Mononuclear cell (primary cell): ENCODE data around the gene RAB14. TPM values are rescaled to one million over a fixed set of nuclear protein-coding genes. Genes with fewer than 3 reads are reported as not detected.

Experiments
- H3K27me3 ChIP-seq: 2 replicates; pipeline ENCODE4 v1.6.0; 2011; ENCODE audit warnings: low read length, control low read depth; ENCODE audit not compliant: insufficient read depth
- H3K4me1 ChIP-seq: 2 replicates; pipeline ENCODE4 v1.5.1; 2011; ENCODE audit warnings: mild to moderate bottlenecking, low read length, control low read depth; ENCODE audit not compliant: insufficient read depth
- H3K4me3 ChIP-seq: 2 replicates; pipeline ENCODE4 v1.5.1; 2011; ENCODE audit warnings: mild to moderate bottlenecking, low read length, moderate library complexity
- H3K9me3 ChIP-seq: 2 replicates; pipeline ENCODE4 v1.5.1; 2011; ENCODE audit warnings: low read depth, mild to moderate bottlenecking, control low read depth, low read length
- total RNA-seq: library from RNA; depleted of rRNA; stranded (reverse); fragments of >200 nt; gene quantifications from one replicate; pipeline ENCODE4 v1.2.3, GENCODE V29; 2012

The RAB14 gene
- 49.7 TPM for total RNA-seq

GRCh38 chr9:121201738-121202533 is at the start of gene RAB14:
RAB14 (minus strand) TSS chr9:121201869; CDS start chr9:121193412, 8,457 bp downstream.
- Histone ChIP-seq H3K4me3 (peak within 1 kb of the TSS; percentile 83), H3K4me1 (peaks cover 33% of the 10 kb centered on the region), H3K27me3 (no peaks in the 10 kb centered on the region), H3K9me3 (no peaks in the 10 kb centered on the region)

GRCh38 chr9:121249563-121249962 is 47.9 kb upstream of the RAB14 start:
- Histone ChIP-seq H3K4me3 (no peak overlapping the region), H3K4me1 (peaks cover 61% of the 10 kb centered on the region)

GRCh38 chr9:121246821-121247561 is 45.3 kb upstream of the RAB14 start:
- no peaks in the 10 kb centered on the region for H3K9me3 ChIP-seq
- H3K4me1 ChIP-seq: peaks cover 36% of the 10 kb centered on the region
- no peak overlapping the region for H3K4me3 ChIP-seq
- no peaks in the 10 kb centered on the region for H3K27me3 ChIP-seq

More at GRCh38 chr9:121249563-121249962, 47.9 kb upstream of the RAB14 start:
- Histone ChIP-seq H3K27me3 (no peaks in the 10 kb centered on the region), H3K9me3 (no peaks in the 10 kb centered on the region)

- H3K27me3 ChIP-seq: no peaks in the 10 kb centered on the region
- no peaks in the 10 kb centered on the region for H3K9me3 ChIP-seq
- H3K4me3 ChIP-seq: no peak overlapping the region
- H3K4me1 ChIP-seq: peaks cover 16% of the 10 kb centered on the region
Measured at GRCh38 chr9:121242959-121243346, 41.3 kb upstream of the RAB14 start.

DNA sequence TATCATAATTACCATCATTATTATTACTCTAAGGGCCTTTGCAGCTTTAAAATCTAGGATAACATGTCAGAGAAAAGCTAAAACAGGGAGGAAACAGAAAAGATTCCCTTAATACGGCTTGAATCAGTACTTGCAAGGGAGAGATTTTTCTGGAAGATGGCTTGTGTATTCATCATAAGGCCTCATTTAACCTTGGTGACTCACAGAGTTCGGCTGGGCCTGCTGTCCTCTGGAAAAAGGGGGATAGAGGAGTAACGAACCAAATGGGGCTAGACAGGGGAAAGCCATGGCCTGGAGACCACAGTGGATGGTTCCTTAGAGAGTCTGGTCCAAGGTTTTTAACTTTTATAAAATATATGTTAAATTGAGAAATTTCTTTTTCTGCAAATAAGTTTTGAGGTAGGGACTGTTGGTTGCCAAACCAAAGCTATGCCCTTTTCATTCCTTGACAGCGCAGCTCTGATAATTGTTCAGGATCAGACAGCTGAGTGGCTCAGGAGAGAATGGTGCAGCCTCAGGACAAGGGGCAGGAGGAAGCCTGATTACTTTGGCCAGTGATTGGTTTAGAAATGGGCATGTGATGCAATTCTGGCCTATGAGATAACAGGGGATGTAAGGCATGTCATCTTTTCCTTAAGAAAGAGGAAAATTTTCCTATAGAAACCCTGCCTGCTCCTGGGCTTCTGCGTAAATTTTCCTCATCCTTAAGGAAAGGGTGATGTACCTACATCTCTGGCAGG is 40.7 kb upstream of the RAB14 start:
- H3K4me1 ChIP-seq: peaks cover 14% of the 10 kb centered on the region
- H3K9me3 ChIP-seq: no peaks in the 10 kb centered on the region
- H3K4me3 ChIP-seq: no peak overlapping the region
- H3K27me3 ChIP-seq: no peaks in the 10 kb centered on the region

DNA sequence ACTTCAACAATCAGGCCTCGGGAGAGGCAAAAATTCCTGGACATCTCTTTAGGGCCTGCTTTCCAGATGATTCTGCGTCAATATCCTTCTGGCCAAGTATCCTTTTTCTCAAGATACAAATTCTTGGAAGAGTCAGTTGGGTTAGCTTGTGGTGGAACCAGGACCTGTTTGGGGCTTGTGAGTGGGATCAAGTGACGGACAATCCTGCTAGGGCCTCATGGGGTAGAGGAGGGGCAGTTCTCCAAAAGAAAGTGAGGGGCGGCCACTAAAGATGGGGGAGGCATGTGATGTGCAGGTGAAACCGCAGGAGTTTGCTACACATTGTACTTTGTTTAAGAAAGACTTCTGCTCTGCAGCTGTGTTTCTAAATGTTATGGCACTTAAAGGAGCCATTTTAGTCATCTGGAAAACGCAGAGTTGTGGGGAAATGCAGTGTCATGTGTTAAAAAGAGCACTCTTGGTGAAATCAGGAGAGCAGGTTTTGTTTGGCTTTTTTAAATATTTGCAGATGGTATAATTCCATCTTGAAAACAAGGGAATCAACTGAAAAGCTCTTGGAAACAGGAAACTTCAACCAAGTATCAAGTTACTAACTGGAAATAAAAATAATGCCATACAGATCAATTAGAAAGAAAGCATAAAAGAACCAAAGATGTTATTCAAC is 38.9 kb upstream of the RAB14 start:
- Histone ChIP-seq H3K4me1 (peaks cover 6% of the 10 kb centered on the region), H3K4me3 (no peak overlapping the region), H3K27me3 (no peaks in the 10 kb centered on the region), H3K9me3 (no peaks in the 10 kb centered on the region)

- Histone ChIP-seq H3K4me1 (peaks cover 7% of the 10 kb centered on the region), H3K4me3 (no peak overlapping the region), H3K27me3 (no peaks in the 10 kb centered on the region), H3K9me3 (no peaks in the 10 kb centered on the region)
Measured at GRCh38 chr9:121239851-121240250, 38.2 kb upstream of the RAB14 start.

- Histone ChIP-seq H3K9me3 (no peaks in the 10 kb centered on the region), H3K4me3 (no peak overlapping the region), H3K27me3 (no peaks in the 10 kb centered on the region), H3K4me1 (peaks cover 15% of the 10 kb centered on the region)
Measured at GRCh38 chr9:121239071-121239470, 37.4 kb upstream of the RAB14 start.

DNA sequence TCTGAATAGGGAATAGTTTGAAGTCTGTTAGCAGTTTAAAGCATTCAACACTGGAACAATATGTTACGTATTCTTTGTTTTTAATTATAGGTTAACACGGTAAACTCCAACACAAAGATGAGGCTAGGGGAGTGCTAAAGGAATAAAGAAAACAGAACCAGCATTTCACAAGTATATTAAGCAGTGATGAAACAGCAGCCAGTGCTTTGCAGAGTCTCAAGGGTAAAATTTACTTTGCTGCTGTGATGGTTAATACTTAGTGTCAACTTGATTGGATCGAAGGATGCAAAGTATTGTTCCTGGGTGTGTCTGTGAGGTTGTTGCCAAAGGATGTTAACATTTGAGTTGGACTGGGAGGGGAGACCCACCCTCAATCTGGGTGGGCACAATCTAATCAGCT is 36.2 kb upstream of the RAB14 start:
- Histone ChIP-seq H3K9me3 (no peaks in the 10 kb centered on the region), H3K4me3 (no peak overlapping the region), H3K27me3 (no peaks in the 10 kb centered on the region), H3K4me1 (peaks cover 26% of the 10 kb centered on the region)

GRCh38 chr9:121235512-121235911 is 33.8 kb upstream of the RAB14 start:
- Histone ChIP-seq H3K27me3 (no peaks in the 10 kb centered on the region), H3K4me1 (peaks cover 26% of the 10 kb centered on the region), H3K9me3 (no peaks in the 10 kb centered on the region), H3K4me3 (no peak overlapping the region)

- Histone ChIP-seq H3K4me1 (peaks cover 30% of the 10 kb centered on the region), H3K4me3 (no peak overlapping the region), H3K27me3 (no peaks in the 10 kb centered on the region), H3K9me3 (no peaks in the 10 kb centered on the region)
Measured at GRCh38 chr9:121234832-121235161, 33.1 kb upstream of the RAB14 start.

- Histone ChIP-seq H3K27me3 (no peaks in the 10 kb centered on the region), H3K4me3 (no peak overlapping the region), H3K9me3 (no peaks in the 10 kb centered on the region), H3K4me1 (peaks cover 30% of the 10 kb centered on the region)
Measured at GRCh38 chr9:121233906-121234831, 32.5 kb upstream of the RAB14 start.

DNA sequence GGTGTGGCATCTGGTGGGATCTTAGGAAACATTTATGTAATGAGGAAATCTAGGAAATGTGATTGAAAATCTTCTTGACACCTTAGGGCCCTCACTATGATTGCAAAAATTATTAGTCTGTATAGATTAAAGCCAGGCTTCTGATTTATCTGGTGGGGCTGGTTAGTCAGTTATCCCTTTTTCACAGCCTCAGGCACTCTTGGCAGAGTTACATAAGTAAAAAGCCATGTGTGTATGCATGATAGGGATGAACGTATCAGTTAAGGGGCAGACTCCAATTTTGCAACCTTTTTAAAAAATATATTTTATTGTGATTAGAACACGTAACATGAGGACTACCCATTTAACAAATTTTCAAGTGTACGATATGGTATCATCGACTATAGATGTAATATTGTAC is 30.6 kb upstream of the RAB14 start:
- Histone ChIP-seq H3K27me3 (no peaks in the 10 kb centered on the region), H3K9me3 (no peaks in the 10 kb centered on the region), H3K4me1 (peaks cover 30% of the 10 kb centered on the region), H3K4me3 (no peak overlapping the region)

- H3K9me3 ChIP-seq: no peaks in the 10 kb centered on the region
- no peak overlapping the region for H3K4me3 ChIP-seq
- peaks cover 30% of the 10 kb centered on the region for H3K4me1 ChIP-seq
- no peaks in the 10 kb centered on the region for H3K27me3 ChIP-seq
Measured at GRCh38 chr9:121230256-121230655, 28.6 kb upstream of the RAB14 start.
